ENCODE data around the gene TNS3.

TNS3 gene

DNA sequence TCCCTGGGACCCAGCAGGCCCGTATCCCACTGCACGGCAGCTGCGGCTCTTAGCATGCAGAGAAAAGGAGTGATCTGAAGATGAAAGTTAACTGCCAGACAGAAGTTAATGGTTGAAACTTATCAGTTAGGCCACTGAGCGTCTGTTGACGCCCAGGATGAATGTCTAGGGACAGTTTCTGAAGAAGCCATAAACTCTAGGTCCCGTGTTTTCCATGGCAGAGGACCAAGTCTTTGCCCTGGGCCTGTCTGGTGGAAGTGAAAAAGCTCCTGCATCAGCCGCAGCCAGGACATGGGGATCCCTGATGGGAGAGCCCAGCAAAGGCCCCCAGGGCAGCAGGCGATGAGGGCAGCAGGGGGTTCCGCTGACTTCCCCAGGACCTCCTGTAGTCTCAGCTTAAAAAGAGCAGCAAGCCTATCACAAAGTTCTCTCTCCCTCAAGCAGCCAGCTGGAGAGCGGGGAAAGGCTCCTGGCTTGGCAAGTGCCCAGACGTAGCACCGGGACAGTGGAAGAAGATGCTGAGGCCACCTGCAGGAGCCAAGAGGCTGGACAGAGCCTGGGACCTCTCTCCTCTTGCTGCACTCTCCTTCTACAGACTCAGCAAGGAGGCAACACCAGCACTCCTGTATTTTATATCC is 79.6 kb downstream of the TNS3 start:
- no peak for DNase-seq

- DNase-seq = no peak
Measured at GRCh38 chr7:47501406-47501805, 80.5 kb downstream of the TNS3 start.

DNA sequence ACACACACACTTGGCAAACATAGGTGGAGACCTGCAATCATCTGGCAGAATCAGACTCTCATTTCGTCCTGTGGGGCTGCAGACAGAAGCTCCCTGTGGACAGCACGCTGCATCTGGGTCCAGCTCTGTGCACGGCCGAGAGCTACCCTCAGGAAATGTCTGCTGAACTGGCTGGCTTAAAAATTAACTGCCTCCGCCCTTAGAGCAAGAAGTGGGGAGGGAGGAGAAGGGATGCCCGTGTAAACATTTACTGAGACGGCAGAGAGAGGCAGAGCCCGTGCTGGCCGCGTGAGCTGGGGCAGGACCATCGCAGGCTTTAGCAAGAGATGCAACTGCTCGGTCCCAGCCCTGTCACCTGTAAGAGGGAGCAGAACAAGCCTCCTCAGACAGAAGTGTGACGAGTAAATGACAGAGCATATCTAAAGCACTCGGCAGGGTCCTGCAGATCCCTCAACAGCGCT is 81.8 kb downstream of the TNS3 start:
- DNase-seq = no peak

- DNase-seq = no peak
Measured at GRCh38 chr7:47498229-47499056, 83.5 kb downstream of the TNS3 start.

- no peak for DNase-seq
Measured at GRCh38 chr7:47497367-47498096, 84.4 kb downstream of the TNS3 start.

GRCh38 chr7:47496666-47497065 is 85.2 kb downstream of the TNS3 start:
- DNase-seq = no peak

GRCh38 chr7:47496056-47496665 is 85.8 kb downstream of the TNS3 start:
- DNase-seq = no peak

DNA sequence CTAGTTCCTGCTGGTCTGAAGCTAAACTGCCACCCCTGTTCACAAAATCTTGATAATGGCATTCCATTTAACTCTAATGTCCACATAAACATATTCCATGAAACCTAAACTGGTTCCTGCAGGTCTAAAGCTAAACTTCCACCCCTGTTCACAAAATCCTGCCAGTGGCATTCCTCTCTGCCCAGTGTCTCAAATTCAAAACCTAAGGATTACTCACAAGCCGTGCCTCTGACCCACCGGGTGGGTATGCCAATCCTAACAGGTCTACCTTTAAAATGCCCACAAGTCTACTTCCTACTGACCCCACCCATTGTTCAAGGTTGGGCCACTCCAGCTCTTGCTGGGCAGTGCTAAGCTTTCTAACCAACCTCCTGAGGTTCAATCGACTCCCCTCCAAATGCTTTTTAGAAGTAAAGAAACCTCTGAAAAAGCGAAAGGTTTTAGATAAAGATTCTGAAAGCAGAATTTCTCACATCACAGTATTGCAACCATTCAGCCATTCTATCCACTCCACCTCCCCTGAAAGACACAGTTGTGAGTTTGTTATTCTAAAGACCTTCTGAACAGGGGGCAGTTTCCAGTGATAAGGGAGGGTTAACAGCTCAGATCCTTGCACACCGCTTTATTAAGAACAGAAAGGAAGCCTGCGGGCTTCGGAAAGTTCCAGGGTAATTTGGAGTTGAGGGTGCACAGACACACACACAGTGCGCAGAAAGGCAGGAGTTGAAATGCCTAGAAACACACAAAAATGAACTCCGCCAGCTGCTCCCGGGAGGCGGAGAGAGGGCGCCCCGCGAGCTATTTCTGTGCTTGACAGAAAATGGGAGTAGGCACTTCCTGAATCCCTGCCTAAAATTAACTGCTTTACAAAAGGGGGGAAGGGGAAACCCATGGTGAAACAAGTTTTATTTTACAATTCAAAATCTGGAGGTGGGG is 87.7 kb downstream of the TNS3 start:
- no peak for DNase-seq

GRCh38 chr7:47492716-47493325 is 89.1 kb downstream of the TNS3 start:
- DNase-seq = no peak

DNA sequence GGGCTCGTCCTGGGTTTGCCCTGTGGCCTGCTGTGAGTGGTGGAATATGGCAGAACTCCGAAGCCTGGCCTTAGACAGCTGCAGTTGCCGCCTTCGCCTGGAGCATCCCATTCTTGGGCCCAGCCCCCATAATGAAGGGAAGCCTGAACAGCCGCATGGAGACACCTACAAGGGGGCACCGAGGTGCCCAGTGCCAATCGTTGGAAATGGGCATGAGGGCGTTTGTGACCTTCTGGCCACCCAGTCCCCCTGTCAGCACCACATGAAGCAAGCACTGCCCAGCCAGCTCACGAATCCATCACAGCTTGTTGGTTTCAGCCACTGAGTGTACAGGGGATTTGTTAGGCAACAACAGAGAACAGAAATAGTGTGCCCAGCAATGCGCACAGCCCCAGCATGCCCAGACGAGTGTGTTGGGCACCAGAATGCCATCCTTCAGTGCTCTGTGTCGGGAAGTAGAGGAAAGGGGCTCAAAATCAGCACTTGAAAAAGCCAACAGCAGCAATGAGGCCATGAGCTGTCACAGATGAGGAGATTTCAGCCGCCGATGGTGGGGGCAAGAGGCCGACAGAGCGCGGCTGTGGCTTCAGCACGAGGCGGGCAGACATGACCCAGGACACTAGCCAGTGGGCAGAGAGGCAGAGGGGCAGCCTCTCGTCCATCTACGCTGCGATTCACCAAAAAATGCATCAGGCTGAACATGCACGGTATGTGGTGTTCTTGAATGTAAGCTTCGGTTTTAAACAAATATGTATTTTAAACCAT is 91.2 kb downstream of the TNS3 start:
- no peak for DNase-seq

- no peak for DNase-seq
Measured at GRCh38 chr7:47489624-47490023, 92.3 kb downstream of the TNS3 start.

- no peak for DNase-seq
Measured at GRCh38 chr7:47488969-47489342, 93.0 kb downstream of the TNS3 start.

DNA sequence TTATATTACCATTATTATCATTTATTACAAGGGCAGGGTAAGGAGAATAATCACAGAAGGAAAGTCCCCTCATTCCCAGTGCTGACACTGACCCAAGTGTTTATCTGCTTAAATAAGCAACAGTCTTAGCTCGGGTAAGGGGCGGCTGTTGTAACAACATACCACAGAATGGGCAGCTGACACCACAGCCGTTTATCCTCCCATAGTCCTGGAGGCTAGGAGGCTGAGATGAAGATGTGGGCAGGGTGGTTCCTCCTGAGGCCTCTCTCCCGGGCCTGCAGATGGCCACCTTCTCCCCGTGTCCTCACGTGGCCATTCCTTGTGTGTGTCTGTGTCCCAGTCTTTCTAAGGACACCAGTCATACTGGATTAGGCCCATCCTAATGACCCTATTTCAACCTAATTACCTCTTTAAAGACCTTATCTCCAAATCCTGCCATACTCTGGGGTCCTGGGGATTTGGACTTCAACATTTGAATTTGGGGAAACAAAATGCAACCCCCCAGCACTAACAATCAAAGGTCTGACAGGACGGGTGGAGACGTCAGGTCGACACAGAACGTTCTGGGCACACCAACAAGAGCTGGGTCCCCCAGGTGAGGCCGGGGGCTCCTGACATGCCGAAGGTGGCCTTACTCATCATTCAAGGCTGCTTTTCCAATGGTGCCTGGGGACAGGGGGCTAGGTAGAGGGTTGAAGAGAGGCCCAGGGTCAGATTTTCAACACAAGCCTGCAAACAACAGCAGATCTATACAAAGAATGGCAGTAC is 93.5 kb downstream of the TNS3 start:
- no peak for DNase-seq

DNA sequence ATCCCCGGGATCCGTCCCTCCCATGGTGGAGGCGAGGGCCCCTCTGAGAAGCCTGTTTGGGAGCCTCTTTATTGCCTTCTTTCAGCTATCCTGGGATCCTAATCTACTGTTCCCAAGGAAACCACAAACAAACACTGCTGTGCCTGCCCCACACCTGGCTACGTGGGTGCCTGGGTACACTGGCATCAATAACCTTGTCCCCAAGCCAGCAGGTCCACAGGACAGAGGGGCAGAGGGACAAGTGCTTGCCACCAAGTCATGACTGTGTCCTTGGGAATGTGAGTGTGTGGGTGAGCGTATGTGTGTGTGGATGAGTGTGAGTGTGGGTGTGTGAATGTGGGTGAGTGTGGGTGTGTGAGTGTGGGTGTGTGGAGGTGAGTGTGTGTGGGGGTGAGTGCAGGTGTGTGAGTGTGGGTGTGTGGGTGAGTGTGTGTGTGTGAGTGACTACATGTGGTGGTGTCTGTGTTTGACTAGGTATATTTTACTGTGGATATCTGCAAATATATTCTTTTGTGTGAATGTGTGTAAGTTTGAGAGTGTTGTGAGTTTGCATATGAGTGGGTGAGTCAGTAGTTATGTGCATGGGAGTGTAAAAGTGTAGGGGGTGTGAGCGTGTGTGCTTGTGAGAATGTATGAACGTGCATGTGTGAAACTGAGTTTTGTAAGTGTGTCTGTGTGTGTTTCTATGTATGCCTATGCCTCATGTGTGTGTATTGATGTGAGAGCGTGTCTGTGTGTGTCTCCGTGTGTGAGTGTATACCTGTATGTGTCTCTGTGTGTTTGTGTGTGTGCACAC is 96.1 kb downstream of the TNS3 start:
- DNase-seq = no peak

DNA sequence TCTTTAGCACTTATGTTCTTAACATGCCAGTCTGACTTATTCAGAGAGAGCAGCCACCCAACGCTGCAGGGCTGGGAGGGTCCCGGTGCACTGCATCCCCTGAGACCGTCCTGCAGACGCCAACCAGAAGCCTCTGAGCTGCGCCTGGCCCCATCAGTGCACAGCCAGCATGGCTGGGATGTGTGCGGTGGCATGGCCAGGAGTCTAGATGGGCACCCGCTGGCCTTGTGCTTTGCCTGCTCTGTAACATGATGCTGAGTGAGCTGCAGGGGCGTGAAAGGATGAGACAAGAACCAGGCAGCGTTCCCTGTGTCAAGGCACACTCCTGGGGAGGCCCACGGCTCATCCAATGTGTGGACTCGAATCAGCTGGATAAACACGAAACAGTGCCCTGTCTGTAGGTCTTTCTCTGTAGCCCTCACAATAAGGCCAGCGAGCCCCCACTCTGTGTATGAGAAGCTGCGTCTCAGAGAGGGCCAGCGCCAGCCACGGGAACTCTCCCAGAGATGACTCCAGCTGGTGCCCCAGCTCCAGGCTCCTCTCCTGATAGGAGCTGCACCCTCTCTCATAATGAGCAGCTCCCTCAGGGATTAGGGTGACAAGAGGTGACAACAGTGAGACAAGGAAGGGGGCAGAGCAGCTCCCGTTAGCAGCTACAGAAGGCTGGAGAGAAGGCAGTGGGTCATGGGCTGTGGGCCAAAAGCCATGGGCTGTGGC is 96.8 kb downstream of the TNS3 start:
- no peak for DNase-seq

GRCh38 chr7:47484457-47484856 is 97.5 kb downstream of the TNS3 start:
- no peak for DNase-seq

DNA sequence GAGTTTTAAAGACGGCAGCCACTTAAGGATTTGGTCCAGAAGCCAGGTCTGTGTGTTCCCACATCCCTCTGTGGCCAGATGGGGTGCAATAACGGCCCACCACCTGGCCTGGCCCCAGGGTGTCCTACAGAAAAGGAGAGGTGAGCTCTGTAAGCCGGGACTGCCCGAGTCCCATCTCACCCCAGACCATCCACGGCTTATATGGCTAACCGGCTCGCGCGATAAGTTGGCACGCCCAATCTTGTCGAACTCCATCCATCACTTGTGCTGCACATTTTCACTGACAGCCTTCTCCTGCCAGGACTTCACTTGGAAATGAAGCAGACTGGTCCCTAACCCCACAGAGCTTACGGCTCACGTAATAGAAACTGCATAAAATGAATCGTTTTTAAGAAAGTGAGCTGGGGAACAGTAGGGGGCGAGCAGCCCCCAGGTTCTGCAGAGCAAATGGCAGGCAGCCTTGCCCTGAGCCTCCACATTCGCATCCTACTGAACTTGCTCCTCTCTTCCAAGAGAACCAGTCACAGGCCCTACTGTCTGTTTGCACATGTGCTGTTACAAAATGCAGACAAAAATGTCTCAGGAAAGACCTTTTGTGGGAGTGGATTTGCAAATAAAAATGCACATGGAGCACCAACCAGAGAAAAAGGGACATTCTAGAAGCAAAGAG is 98.2 kb downstream of the TNS3 start:
- DNase-seq = no peak

Data from activated gamma-delta T cell (primary cell).